ENCODE measurements around the gene TEKT5. TPM values are rescaled to one million over a fixed set of nuclear protein-coding genes. Genes with fewer than 3 reads are reported as not detected.
"Not testable (repeated sequence)": the region's sequence is repeated elsewhere in the genome, so short reads cannot be mapped to it uniquely, and the experiment has no call there.

Gene TEKT5
- total RNA-seq, 1 experiment from 2014 or later: 0.31 TPM

DNA sequence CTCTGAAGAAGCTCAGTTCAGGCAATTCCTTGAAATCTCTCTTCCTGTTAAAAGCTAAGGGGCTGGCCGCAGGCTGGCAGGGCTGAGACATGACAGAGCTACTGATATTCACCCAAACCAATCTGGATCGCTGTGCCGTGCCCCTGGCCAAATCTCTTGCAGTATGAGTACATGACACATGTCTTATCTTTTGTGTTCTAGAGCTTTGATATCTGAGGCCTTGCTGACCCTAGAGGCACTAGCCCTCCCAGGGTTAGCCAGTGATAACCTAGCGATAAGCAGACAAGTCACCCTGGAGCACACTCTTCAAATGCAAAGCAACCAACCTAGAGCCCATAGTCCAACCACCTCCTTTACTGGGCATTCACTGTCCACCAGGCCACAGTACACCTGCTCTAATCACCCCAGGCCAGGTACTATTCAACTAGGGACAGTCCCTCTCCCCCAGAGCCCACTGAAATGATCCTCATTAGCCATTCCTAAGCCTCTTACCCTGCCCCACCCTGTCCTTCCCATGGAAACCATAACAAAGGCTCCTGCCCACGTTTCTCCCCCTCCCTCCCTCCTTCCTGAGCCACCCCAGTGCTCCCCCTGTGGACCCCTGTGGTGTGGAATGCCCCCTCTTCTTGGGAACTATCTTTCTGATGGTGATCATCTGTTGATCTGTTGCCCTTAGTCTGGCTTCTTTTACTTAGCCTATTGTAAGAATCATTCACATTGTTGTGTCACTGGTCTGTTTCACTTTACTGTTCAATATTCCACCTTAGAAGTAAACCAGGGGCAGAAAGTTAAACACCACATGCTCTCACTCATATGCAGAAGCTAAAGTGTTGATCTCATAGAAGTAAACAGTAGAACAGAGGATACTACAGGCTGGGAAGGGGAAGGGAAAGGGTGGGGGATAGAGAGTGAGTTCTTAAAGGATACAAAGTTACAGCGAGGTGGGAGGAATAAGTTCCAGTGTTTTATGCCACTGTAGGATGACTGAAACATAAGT is 52.5 kb downstream of the TEKT5 start:
- Histone ChIP-seq H3K4me3 (ENCODE audit: insufficient read depth, low read depth, low read length) (no peak overlapping the region), H3K36me3 (replicated peaks; ENCODE audit: control insufficient read depth, insufficient read depth, low read length) (no peaks in the 10 kb centered on the region), H3K27me3 (ENCODE audit: control insufficient read depth, insufficient read depth, low read length) (no peaks in the 10 kb centered on the region)
- DNase-seq: peak; percentile 88

DNA sequence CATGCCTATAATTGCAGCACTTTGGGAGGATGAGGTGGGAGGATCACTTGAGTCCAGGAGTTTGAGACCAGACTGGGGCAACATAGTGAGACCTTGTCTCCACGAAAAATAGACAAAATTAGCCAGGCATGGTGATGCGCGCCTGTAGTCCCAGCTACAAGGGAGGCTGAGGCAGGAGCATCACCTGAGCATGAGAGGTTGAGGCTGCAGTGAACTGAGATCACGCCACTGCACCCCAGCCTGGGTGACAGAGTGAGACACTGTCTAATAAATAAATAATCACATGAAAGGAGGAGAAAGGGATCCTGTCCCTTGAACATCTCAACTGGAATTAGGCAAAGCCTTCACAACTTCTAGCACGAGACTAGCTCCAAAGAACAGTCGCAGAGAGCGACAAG is 53.2 kb downstream of the TEKT5 start:
- H3K27me3 ChIP-seq (ENCODE audit: control insufficient read depth, insufficient read depth, low read length): no peaks in the 10 kb centered on the region
- H3K36me3 ChIP-seq (replicated peaks; ENCODE audit: control insufficient read depth, insufficient read depth, low read length): no peaks in the 10 kb centered on the region
- no peak overlapping the region for H3K4me3 ChIP-seq (ENCODE audit: insufficient read depth, low read depth, low read length)
- DNase-seq: no peak

DNA sequence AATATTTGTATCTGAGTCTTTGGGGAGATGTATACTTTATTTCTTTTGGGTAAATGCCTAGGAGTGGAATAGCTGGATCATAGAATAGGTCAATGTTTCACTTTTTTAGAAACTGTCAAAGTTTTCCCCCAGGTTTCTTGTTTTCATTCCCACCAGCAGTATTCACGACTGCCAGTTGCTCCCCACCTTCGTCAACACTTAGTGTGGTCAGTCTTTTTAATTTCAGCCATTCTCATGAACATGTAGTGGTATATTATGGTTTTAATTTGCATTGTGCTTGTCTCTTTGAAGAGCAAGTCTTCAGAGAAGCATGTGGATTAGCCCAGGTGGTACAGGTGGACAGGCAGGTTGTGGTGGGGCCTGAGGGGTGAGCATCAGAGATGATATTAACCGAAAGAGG is 53.8 kb downstream of the TEKT5 start:
- DNase-seq: no peak
- Histone ChIP-seq H3K4me3 (ENCODE audit: insufficient read depth, low read depth, low read length) (no peak overlapping the region), H3K36me3 (replicated peaks; ENCODE audit: control insufficient read depth, insufficient read depth, low read length) (no peaks in the 10 kb centered on the region), H3K27me3 (ENCODE audit: control insufficient read depth, insufficient read depth, low read length) (no peaks in the 10 kb centered on the region)

DNA sequence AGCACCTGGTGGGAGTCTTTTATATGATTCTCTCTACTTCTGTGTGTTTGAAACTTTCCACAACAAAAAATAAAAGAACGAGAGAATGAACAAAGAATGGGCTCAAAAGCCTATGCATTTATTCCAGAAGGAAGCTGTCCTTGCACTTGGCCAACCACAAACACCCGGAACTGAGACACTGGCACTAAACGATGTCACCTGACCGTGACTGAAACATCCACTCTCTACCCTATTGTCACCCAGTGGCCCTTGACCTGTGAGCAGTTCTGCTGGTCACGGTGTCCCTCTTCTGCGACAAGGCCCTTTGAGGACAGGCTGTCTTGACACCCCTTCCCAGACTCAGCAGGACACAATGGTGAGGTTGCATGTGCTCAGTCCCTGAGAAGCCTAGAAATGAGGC is 56.6 kb downstream of the TEKT5 start:
- Histone ChIP-seq H3K4me3 (ENCODE audit: insufficient read depth, low read depth, low read length) (no peak overlapping the region), H3K27me3 (ENCODE audit: control insufficient read depth, insufficient read depth, low read length) (no peaks in the 10 kb centered on the region), H3K36me3 (replicated peaks; ENCODE audit: control insufficient read depth, insufficient read depth, low read length) (no peaks in the 10 kb centered on the region)
- no peak for DNase-seq

DNA sequence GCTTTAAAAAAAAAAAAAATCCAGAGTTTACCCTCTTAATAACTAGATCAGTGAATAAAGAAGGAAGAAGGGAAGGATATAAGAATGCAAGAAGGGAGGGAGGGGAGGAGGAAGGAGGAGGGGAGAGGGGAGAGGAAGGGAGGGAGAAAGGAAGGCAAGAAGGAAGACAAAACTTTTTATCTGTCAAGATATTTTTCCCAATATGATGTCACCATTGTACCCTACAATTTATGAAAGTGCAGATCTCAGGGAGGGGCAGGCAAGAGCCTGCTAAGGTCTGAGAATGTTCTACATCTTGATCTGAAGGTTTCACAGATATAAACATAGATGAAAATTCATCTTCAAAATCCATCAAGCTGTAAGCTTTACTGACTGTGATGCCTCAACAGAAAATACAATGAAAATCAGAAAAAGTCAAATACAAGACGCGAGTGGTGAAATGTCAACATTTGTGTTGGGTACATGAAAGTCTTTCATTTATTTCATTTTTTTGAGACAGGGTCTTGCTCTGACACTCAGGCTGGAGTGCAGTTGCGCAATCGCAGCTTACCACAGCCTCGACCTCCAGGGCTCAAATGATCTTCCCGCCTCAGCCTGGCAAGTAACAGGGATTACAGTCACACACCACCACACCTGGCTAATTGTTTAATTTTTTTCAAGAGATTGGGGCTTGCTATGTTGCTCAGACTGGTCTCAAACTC is 57.2 kb downstream of the TEKT5 start:
- Histone ChIP-seq H3K4me3 (ENCODE audit: insufficient read depth, low read depth, low read length) (no peak overlapping the region), H3K27me3 (ENCODE audit: control insufficient read depth, insufficient read depth, low read length) (no peaks in the 10 kb centered on the region), H3K36me3 (replicated peaks; ENCODE audit: control insufficient read depth, insufficient read depth, low read length) (no peaks in the 10 kb centered on the region)
- no peak for DNase-seq

DNA sequence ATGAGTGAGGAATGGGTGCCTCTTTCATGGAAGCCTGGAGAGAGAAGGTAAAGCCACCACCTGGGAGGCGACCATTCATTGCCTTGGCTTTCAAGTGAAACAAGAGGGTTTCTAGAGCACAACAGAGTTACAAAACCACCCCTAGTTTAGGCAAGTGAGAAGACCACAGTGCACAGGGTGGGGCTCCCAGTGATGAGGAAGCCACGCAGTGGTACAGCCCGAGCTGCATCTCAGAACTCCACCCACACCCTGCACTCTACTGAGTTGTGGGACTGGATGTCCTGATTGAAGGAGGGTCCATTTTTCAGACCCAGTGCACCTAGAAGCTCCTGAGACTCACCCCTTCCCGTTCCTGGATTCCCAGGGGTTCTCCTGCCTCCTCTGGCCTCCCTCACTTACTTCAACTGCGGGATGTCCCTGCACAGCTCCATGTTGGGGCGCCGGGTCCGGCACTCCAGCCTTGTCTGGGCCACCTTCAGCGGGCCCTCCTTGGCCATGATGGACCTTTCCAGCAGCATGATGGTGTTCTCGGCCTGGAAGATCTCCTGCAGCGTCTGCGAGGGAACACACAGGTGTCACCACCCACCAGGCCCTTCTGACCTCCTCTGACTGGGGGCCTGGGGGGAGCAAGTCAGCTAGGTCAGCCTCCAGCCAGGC is 59.2 kb downstream of the TEKT5 start:
- H3K4me3 ChIP-seq (ENCODE audit: insufficient read depth, low read depth, low read length): no peak overlapping the region

DNA sequence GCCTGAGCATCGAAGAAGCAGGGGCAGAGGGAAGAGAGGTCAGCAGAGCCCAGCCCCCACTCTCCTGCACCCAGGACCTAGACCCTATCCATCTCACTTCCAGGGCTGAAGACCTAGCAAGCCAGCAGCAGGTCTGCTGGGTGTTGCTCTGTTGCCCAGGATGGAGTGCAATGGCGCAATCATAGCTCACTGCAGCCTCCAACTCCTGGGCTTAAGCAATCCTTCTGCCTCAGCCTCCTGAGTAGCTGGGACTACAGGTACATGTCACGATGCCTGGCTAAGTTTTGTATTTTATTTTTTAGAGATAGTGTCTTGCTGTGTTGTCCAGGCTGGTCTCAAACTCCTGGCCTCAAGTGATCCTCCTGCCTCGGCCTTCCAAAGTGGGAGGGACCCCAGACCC is 61.3 kb downstream of the TEKT5 start:
- not testable (repeated sequence) for H3K27me3 ChIP-seq (ENCODE audit: control insufficient read depth, insufficient read depth, low read length); H3K36me3 ChIP-seq (replicated peaks; ENCODE audit: control insufficient read depth, insufficient read depth, low read length); H3K4me3 ChIP-seq (ENCODE audit: insufficient read depth, low read depth, low read length); DNase-seq

More for the DNA sequence above, 59.2 kb downstream of the TEKT5 start:
- DNase-seq: no peak
- H3K36me3 ChIP-seq (replicated peaks; ENCODE audit: control insufficient read depth, insufficient read depth, low read length): no peaks in the 10 kb centered on the region
- H3K27me3 ChIP-seq (ENCODE audit: control insufficient read depth, insufficient read depth, low read length): no peaks in the 10 kb centered on the region

DNA sequence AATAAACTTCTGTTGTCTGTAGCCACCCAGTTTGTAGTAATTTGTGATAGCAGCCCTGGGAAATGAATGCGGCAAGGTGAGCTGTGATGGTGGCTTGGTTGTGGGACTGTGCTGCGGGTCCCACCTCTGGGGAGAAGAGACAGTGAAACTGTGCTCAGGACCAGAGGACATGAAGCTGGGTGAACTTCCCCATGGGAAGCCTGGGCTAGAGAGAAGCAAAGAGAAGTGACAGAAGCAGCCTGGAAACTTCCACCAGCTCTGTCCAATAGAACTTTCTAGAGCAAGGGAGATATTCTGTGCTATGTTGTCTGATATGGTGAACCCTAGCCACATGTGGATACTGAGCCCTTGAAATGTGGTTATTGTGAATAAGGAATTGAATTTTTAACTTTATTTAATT is 62.8 kb downstream of the TEKT5 start:
- H3K27me3 ChIP-seq (ENCODE audit: control insufficient read depth, insufficient read depth, low read length): no peaks in the 10 kb centered on the region
- no peak for DNase-seq
- H3K36me3 ChIP-seq (replicated peaks; ENCODE audit: control insufficient read depth, insufficient read depth, low read length): no peaks in the 10 kb centered on the region
- H3K4me3 ChIP-seq (ENCODE audit: insufficient read depth, low read depth, low read length): no peak overlapping the region

DNA sequence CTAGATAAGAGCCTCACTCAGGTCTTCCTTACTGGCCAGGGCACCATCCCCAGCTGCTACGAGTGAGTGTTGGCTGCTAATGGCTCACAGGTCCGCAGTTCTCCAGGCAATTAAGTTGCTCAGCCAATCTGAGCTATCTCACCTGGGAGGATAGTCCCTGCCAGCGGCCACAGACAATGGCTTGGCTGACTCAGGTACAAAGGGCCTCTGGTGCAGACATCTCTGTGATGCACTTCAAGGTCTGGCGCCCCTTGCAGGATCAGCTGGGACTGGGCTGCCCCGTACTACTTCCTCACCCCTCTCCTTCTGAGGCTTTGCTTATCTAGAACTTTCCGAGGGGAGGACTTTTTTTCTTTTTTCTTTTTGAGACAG is 65.2 kb downstream of the TEKT5 start:
- peak; percentile 79 for DNase-seq
- H3K27me3 ChIP-seq (ENCODE audit: control insufficient read depth, insufficient read depth, low read length): no peaks in the 10 kb centered on the region
- no peak overlapping the region for H3K4me3 ChIP-seq (ENCODE audit: insufficient read depth, low read depth, low read length)
- H3K36me3 ChIP-seq (replicated peaks; ENCODE audit: control insufficient read depth, insufficient read depth, low read length): no peaks in the 10 kb centered on the region

DNA sequence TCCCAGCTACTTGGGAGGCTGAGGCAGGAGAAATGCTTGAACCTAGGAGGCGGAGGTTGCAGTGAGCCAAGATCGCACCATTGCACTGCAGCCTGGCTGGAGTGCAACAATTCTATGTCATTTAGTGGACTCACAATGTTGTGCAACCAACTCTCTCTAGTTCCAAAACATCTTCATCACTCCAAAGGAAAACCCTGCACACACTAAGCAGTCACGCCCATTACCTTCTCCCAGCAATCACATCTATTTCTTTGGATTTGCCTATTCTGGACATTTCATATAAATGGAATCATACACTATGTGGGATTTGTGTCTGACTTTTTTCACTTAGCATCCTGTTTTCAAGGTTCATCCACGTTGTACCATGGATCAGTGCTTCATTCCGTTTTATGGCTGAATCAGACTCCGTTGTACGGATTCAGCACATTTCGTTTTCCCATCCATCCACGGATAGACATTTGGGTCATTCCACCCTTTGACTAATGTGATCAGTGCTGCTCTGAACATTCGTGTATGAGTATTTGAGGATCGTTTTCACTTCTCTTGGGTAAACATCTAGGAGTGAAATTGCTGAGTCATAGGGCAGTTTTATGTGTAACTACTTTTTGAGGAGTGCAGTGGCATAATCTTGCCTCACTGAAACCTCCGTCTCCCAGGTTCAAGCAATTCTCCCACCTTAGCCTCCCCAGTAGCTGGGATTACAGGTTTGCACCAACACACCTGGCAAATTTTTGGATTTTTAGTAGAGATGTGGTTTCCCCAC is 69.0 kb downstream of the TEKT5 start:
- Histone ChIP-seq H3K36me3 (replicated peaks; ENCODE audit: control insufficient read depth, insufficient read depth, low read length) (no peaks in the 10 kb centered on the region), H3K27me3 (ENCODE audit: control insufficient read depth, insufficient read depth, low read length) (no peaks in the 10 kb centered on the region), H3K4me3 (ENCODE audit: insufficient read depth, low read depth, low read length) (no peak overlapping the region)
- DNase-seq: no peak

DNA sequence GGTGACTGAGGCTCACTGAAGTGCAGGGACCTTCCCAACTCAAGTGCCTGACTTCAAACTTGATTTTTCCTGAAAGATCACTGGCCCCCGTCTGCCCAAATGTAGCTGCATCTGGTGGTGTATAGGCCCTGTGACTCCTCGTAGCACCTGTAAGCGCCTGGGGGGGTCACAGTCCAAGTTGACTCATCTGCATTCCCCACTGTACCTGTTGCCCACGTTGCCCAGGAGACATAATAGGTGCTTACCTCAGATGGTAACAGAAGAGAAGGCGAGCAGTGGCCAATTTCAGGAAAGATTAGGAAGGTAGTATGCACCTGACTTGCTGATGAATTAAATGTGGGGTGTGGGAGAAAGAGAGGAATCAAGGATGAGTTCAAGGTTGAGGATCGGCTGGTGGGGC is 70.2 kb downstream of the TEKT5 start:
- no peaks in the 10 kb centered on the region for H3K27me3 ChIP-seq (ENCODE audit: control insufficient read depth, insufficient read depth, low read length)
- DNase-seq: no peak
- H3K36me3 ChIP-seq (replicated peaks; ENCODE audit: control insufficient read depth, insufficient read depth, low read length): no peaks in the 10 kb centered on the region
- no peak overlapping the region for H3K4me3 ChIP-seq (ENCODE audit: insufficient read depth, low read depth, low read length)

DNA sequence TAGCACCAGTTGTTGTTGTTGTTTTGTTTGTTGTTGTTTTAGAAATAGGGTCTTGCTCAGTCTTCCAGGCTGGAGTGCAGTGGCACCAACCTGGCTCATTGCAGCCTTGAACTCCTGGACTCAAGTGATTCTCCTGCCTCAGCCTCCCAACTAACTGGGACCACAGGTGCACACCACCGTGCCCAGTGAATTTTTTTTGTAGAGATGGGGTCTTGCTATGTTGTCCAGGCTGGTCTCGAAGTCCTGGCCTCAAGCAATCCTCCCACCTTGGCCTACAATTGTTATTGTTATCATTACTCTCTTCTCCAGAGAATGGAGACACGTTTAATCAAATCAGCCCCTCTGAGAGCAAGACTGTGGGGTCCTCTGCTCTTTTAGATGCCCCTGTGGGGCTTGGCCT is 71.7 kb downstream of the TEKT5 start:
- no peak overlapping the region for H3K4me3 ChIP-seq (ENCODE audit: insufficient read depth, low read depth, low read length)
- no peak for DNase-seq

DNA sequence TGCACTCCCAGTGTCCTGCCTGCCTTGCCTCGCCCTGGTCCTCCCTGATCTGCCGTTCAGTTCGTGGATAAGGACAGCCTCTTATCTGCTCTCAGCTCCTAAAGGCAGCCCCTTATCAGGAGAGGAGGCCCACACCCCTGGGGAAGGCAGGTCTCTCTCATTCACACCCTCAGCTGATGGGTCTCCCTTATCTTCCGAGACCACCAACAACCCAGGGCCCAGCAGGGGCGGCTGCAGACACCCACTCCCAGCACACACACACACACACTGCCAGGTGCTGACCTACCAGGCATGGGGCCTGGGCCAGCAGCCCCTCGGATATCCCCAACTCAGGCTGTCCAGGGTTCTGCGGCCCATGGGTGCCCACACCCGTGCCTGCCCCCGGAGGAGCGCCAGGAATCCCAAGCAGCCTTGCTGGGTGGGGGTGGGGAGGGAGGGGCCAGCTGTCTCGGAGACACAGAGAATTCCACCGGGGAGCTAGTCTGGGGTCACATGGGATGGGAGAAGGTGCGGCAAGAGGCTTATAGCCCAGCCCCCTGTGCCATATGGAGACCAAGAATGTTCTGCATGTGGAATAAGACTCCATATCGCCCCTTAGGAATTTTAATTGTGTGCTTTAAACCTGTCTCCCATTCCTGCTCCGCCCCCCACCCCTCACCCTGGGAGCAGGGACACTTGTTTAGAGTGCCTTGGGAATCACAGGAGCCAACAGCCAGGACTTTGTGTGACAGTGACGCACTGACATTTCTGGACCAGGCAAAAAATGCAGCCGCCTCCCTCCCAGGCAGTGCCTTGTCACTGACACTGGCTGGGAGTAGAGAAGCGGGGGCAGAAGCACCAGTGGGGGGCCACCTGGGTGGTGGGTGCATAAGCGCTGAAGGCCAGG is 72.5 kb downstream of the TEKT5 start:
- Histone ChIP-seq H3K4me3 (ENCODE audit: insufficient read depth, low read depth, low read length) (no peak overlapping the region), H3K36me3 (replicated peaks; ENCODE audit: control insufficient read depth, insufficient read depth, low read length) (no peaks in the 10 kb centered on the region), H3K27me3 (ENCODE audit: control insufficient read depth, insufficient read depth, low read length) (peaks cover 6% of the 10 kb centered on the region; the same call in 1 of the 2 replicates)
- peak; percentile 75 for DNase-seq

More for the DNA sequence above, 71.7 kb downstream of the TEKT5 start:
- H3K27me3 ChIP-seq (ENCODE audit: control insufficient read depth, insufficient read depth, low read length): peaks cover 3% of the 10 kb centered on the region; the same call in 1 of the 2 replicates
- no peaks in the 10 kb centered on the region for H3K36me3 ChIP-seq (replicated peaks; ENCODE audit: control insufficient read depth, insufficient read depth, low read length)

Data from H7 (cell line).